ENCODE data around the gene ADPRS. TPM values are rescaled to one million over a fixed set of nuclear protein-coding genes. Genes with fewer than 3 reads are reported as not detected.

The ADPRS gene
- total and polyA plus RNA-seq, 9 of the 15 experiments (the other 6 are each of a cell fraction or from before 2014, with no cell fraction given), result 5.9 to 40.0 (median 27.4) TPM

DNA sequence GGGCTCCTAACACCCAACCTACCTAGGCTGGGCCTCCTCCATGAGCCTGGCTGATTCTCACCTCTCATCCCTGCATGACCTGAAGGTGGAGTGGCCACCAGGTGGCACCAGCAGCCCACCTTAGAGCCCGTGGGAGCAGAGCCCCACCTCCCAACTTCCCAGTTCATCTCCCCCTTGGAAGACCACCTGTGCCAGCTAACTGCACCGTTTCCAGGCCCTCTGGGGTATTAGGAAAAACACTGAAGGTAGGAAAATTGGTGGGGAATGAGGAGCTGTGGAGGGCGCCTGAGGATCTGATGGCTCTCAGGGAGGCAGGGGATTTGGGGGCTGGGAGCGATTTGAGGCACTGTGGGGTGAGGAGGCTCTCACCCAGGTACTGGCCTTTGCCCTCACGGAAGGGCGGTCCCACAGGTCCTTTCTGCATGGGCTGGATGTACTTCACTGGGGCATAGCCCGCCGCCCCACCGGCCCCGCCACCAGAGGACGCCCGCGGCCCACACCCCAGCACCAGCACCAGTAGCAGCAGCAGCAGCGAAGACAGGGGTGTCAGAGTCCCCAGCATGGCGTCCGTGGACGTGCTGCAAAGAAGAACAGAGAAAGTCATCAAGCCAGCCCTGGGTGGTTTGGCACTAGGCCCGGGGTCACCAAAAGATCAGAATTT lies 11.1 kb downstream of the ADPRS start (continued):
- TF ChIP-seq, protein P1, sequence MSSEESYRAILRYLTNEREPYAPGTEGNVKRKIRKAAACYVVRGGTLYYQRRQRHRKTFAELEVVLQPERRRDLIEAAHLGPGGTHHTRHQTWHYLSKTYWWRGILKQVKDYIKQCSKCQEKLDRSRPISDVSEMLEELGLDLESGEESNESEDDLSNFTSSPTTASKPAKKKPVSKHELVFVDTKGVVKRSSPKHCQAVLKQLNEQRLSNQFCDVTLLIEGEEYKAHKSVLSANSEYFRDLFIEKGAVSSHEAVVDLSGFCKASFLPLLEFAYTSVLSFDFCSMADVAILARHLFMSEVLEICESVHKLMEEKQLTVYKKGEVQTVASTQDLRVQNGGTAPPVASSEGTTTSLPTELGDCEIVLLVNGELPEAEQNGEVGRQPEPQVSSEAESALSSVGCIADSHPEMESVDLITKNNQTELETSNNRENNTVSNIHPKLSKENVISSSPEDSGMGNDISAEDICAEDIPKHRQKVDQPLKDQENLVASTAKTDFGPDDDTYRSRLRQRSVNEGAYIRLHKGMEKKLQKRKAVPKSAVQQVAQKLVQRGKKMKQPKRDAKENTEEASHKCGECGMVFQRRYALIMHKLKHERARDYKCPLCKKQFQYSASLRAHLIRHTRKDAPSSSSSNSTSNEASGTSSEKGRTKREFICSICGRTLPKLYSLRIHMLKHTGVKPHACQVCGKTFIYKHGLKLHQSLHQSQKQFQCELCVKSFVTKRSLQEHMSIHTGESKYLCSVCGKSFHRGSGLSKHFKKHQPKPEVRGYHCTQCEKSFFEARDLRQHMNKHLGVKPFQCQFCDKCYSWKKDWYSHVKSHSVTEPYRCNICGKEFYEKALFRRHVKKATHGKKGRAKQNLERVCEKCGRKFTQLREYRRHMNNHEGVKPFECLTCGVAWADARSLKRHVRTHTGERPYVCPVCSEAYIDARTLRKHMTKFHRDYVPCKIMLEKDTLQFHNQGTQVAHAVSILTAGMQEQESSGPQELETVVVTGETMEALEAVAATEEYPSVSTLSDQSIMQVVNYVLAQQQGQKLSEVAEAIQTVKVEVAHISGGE (CRISPR knock-in tag; IDR thresholded peaks at IDR 0.05), result no peak
- TF ChIP-seq ZNF707 (CRISPR knock-in tag; conservative IDR thresholded peaks at IDR 0.05) (no peak), TEAD4 (IDR thresholded peaks at IDR 0.05; ENCODE audit: low read length) (no peak; the same call in 1 of the 2 replicates), TEAD4 (CRISPR knock-in tag; IDR thresholded peaks at IDR 0.05; ENCODE audit: borderline replicate concordance) (no peak), ZNF184 (CRISPR knock-in tag; IDR thresholded peaks at IDR 0.05) (no peak), JUN (IDR thresholded peaks at IDR 0.05; ENCODE audit: borderline replicate concordance, low read depth, low read length) (0 out of 2 replicates have a peak, but pooled peaks have one; percentile 19), JUN (CRISPR knock-in tag; IDR thresholded peaks at IDR 0.05; ENCODE audit: borderline replicate concordance) (no peak), PRPF4 (IDR thresholded peaks at IDR 0.05; ENCODE audit: insufficient read depth, low read depth, low read length, poor library complexity, severe bottlenecking) (no peak), TOE1 (IDR thresholded peaks at IDR 0.05; ENCODE audit: borderline replicate concordance) (peak; percentile 69; the same call in 1 of the 2 replicates), TOE1 (CRISPR knock-in tag; IDR thresholded peaks at IDR 0.05; ENCODE audit: borderline replicate concordance, low read depth) (no peak), RBM22 (IDR thresholded peaks at IDR 0.05; ENCODE audit: low read depth, low read length, poor library complexity, severe bottlenecking) (no peak), XRCC3 (IDR thresholded peaks at IDR 0.05) (no peak), NR2C1 (IDR thresholded peaks at IDR 0.05) (no peak; the same call in 1 of the 2 replicates), NR2C1 (tag; IDR thresholded peaks at IDR 0.05) (peak; percentile 13), NR2F6 (CRISPR knock-in tag; IDR thresholded peaks at IDR 0.05) (no peak), EGR1 (conservative IDR thresholded peaks at IDR 0.05) (no peak), SIRT6 (IDR thresholded peaks at IDR 0.05; ENCODE audit: low read depth, low read length) (no peak), FOXJ3 (CRISPR knock-in tag; IDR thresholded peaks at IDR 0.05) (no peak), NR3C1 (CRISPR knock-in tag; IDR thresholded peaks at IDR 0.05) (no peak), ZKSCAN3 (CRISPR knock-in tag; IDR thresholded peaks at IDR 0.05) (no peak), DDX20 (tag; IDR thresholded peaks at IDR 0.05; ENCODE audit: low read depth) (no peak), TCF3 (CRISPR knock-in tag; IDR thresholded peaks at IDR 0.05) (no peak), GTF2F1 (IDR thresholded peaks at IDR 0.05; ENCODE audit: low read depth, low read length) (no peak), ZNF224 (CRISPR knock-in tag; IDR thresholded peaks at IDR 0.05) (no peak), BRD9 (IDR thresholded peaks at IDR 0.05; ENCODE audit: low read depth, partially characterized antibody) (peak; percentile 79), PURB (CRISPR knock-in tag; IDR thresholded peaks at IDR 0.05; ENCODE audit: low read depth) (no peak)
- TF ChIP-seq, protein P2, sequence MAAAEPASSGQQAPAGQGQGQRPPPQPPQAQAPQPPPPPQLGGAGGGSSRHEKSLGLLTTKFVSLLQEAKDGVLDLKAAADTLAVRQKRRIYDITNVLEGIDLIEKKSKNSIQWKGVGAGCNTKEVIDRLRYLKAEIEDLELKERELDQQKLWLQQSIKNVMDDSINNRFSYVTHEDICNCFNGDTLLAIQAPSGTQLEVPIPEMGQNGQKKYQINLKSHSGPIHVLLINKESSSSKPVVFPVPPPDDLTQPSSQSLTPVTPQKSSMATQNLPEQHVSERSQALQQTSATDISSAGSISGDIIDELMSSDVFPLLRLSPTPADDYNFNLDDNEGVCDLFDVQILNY (CRISPR knock-in tag; IDR thresholded peaks at IDR 0.05), result peak; percentile 90; the same call in 1 of the 2 replicates
